Right lobe of liver (tissue), 6 donors: ENCODE measurements around the gene KCNMA1. TPM values are rescaled to one million over a fixed set of nuclear protein-coding genes. Genes with fewer than 3 reads are reported as not detected.
A peak's percentile ranks its signal among the peaks of the same experiment; 100 is the strongest.

Source experiments
- ATAC-seq, 4 donors: fragments of 200-7000 bp; cut with Tn5 transposase; one replicate each; pipeline ENCODE4 v1.9.1; 2020; ENCODE audit warnings: mild to moderate bottlenecking in 4 of 4, moderate library complexity in 4 of 4
- DNase-seq, 3 donors: peaks; one replicate each; pipeline ENCODE4 v3.0.0-alpha.2; 2020
- H3K27ac ChIP-seq, 3 donors: fragments of 200-600 bp; one replicate each; pipeline ENCODE4 v1.8.0; 2022
- H3K27me3 ChIP-seq, 2 donors: fragments of 200-600 bp; one replicate each; pipeline ENCODE4 v1.8.0; 2022
- H3K36me3 ChIP-seq, 4 donors: fragments of 200-600 bp; sonication (generic) in 1 of 4; one replicate each; pipeline versions ENCODE4 v1.5.1 to v1.8.0; 2017 to 2022; ENCODE audit warnings: control low read depth in 1 of 4
- H3K4me1 ChIP-seq, 4 donors: fragments of 200-600 bp; sonication (generic) in 1 of 4; one replicate each; pipeline versions ENCODE4 v1.5.1 to v1.8.0; 2017 to 2022; ENCODE audit warnings: control low read depth in 1 of 4
- H3K4me3 ChIP-seq, 3 donors: fragments of 200-600 bp; one replicate each; pipeline ENCODE4 v1.8.0; 2022
- H3K9me3 ChIP-seq, 4 donors: fragments of 200-600 bp; sonication (generic) in 1 of 4; one replicate each; pipeline versions ENCODE4 v1.5.1 to v1.8.0; 2017 to 2022; ENCODE audit warnings: control low read depth in 1 of 4
- CTCF ChIP-seq, 4 donors: fragments of 200-600 bp in 3 of 4; fragments of 450-650 bp in 1 of 4; IDR thresholded peaks; one replicate each; pipeline versions ENCODE4 v1.5.1 to v1.8.0; 2016 to 2022; ENCODE audit warnings: antibody characterized with exemption in 4 of 4, mild to moderate bottlenecking in 2 of 4
- POLR2A ChIP-seq: fragments of 450-650 bp; IDR thresholded peaks from one replicate; pipeline ENCODE4 v1.6.1; 2017; ENCODE audit warnings: antibody characterized with exemption, mild to moderate bottlenecking
- WGBS: methylation state at CpG from one replicate; pipeline ENCODE4 v1.1.6; 2018; ENCODE audit warnings: low coverage, low lambda C conversion rate; ENCODE audit not compliant: insufficient coverage; ENCODE audit errors: missing lambda C conversion rate; 5-methylcytosine and 5-hydroxymethylcytosine counted together
- intact Hi-C, 2 donors: fragments of 100-400 bp; cut with DNase I; formaldehyde crosslinking; loops; one replicate each; pipeline versions ENCODE4 v1.11.2 to v1.14.1; 2022
- total RNA-seq, 6 experiments: library from RNA; depleted of rRNA in 2 of 6; stranded (reverse); fragments of >200 nt in 2 of 6; fragmentation: NEBNext Ultra II Directional in 3 of 6; extraction: Animal tissue kit (Norgen Biotek cat#: 25700) in 3 of 6; gene quantifications; one replicate each; pipeline versions ENCODE4 v1.1.0 to v1.2.4, GENCODE V29; 2016 to 2023
- donor health status: DM: no; HTN: yes; CAD: no.
- donor health status: DM: no; HTN: no; CAD: no.
- donor health status: DM: no; HTN: no; CAD: no.
- donor health status: DM: no; HTN: yes; CAD: no.
- donor health status: DM: no; HTN: yes; CAD: no.

KCNMA1 gene
- total RNA-seq, 6 experiments from 2014 or later: 5.7 to 48.0 (median 15.1) TPM

- Histone ChIP-seq H3K4me3 (no peak overlapping the region), H3K27me3 (no peaks in the 10 kb centered on the region), H3K9me3 (no peaks in the 10 kb centered on the region), H3K36me3 (no peaks in the 10 kb centered on the region), H3K4me1 (no peaks in the 10 kb centered on the region), H3K27ac (no peak overlapping the region)
- TF ChIP-seq CTCF (IDR thresholded peaks at IDR 0.05) (peak; percentile 69 to 81 (median 75)), POLR2A (no peak)
- intact Hi-C loops: no loop called here
- peak; percentile 87 to 92 (median 88) for ATAC-seq
- DNase-seq: no peak
- 0% methylated on average over 1 of the region's 3 CpGs for WGBS
Measured at GRCh38 chr10:77004917-77005564, 632.6 kb downstream of the KCNMA1 start.

- Histone ChIP-seq H3K36me3 (no peaks in the 10 kb centered on the region), H3K9me3 (no peaks in the 10 kb centered on the region), H3K27ac (no peak overlapping the region), H3K27me3 (no peaks in the 10 kb centered on the region), H3K4me1 (no peaks in the 10 kb centered on the region), H3K4me3 (no peak overlapping the region)
- DNase-seq (no peak), ATAC-seq (no peak)
- WGBS: 17% methylated on average over 2 of the region's 2 CpGs
- TF ChIP-seq CTCF (IDR thresholded peaks at IDR 0.05) (no peak), POLR2A (no peak)
- intact Hi-C loops: no loop called here
Measured at GRCh38 chr10:77002872-77003271, 634.7 kb downstream of the KCNMA1 start.

GRCh38 chr10:77001206-77001605 lies 636.4 kb downstream of the KCNMA1 start:
- 69% methylated on average over 6 of the region's 12 CpGs for WGBS
- intact Hi-C loops: no loop called here
- no peak overlapping the region for H3K4me3 ChIP-seq

GRCh38 chr10:76998451-76998850 lies 639.2 kb downstream of the KCNMA1 start:
- DNase-seq: no peak
- H3K27ac ChIP-seq: no peak overlapping the region
- ATAC-seq: no peak
- WGBS: 88% methylated on average over 2 of the region's 2 CpGs
- H3K9me3 ChIP-seq: no peaks in the 10 kb centered on the region
- no peaks in the 10 kb centered on the region for H3K4me1 ChIP-seq
- H3K36me3 ChIP-seq: no peaks in the 10 kb centered on the region
- H3K4me3 ChIP-seq: no peak overlapping the region
- intact Hi-C loops: no loop called here
- TF ChIP-seq CTCF (IDR thresholded peaks at IDR 0.05): no peak
- no peak for TF ChIP-seq POLR2A
- no peaks in the 10 kb centered on the region for H3K27me3 ChIP-seq

More at GRCh38 chr10:77001206-77001605, 636.4 kb downstream of the KCNMA1 start:
- Histone ChIP-seq H3K9me3 (no peaks in the 10 kb centered on the region), H3K27ac (no peak overlapping the region), H3K4me1 (no peaks in the 10 kb centered on the region), H3K36me3 (no peaks in the 10 kb centered on the region), H3K27me3 (no peaks in the 10 kb centered on the region)
- no peak for DNase-seq
- TF ChIP-seq CTCF (IDR thresholded peaks at IDR 0.05): no peak
- no peak for TF ChIP-seq POLR2A
- no peak for ATAC-seq

- H3K36me3 ChIP-seq: no peaks in the 10 kb centered on the region
- 89% methylated on average over 3 of the region's 3 CpGs for WGBS
Measured at GRCh38 chr10:76997631-76998030, 640.0 kb downstream of the KCNMA1 start.

More at GRCh38 chr10:76997631-76998030, 640.0 kb downstream of the KCNMA1 start:
- intact Hi-C loops: no loop called here
- DNase-seq: no peak
- no peak overlapping the region for H3K4me3 ChIP-seq
- H3K9me3 ChIP-seq: no peaks in the 10 kb centered on the region
- no peak overlapping the region for H3K27ac ChIP-seq
- H3K4me1 ChIP-seq: no peaks in the 10 kb centered on the region
- no peak for ATAC-seq
- H3K27me3 ChIP-seq: no peaks in the 10 kb centered on the region
- no peak for TF ChIP-seq CTCF (IDR thresholded peaks at IDR 0.05)
- no peak for TF ChIP-seq POLR2A
